Osteoblast (primary cell): ENCODE measurements around the gene CYSRT1. TPM values are rescaled to one million over a fixed set of nuclear protein-coding genes. Genes with fewer than 3 reads are reported as not detected.

Experiments
- DNase-seq: peaks from one replicate; pipeline ENCODE4 v3.0.0; 2011; ENCODE audit warnings: low spot score, mixed read lengths; ENCODE audit not compliant: insufficient read length; ENCODE audit errors: missing footprints
- H2AFZ ChIP-seq: 2 replicates; pipeline ENCODE4 v1.6.0; 2011; ENCODE audit warnings: mild to moderate bottlenecking, low read length
- H3K27ac ChIP-seq: 2 replicates; pipeline ENCODE4 v1.5.1; 2011; ENCODE audit warnings: mild to moderate bottlenecking, low read depth, low read length, moderate library complexity
- H3K27me3 ChIP-seq: 2 replicates; pipeline ENCODE4 v1.6.0; 2012; ENCODE audit warnings: mild to moderate bottlenecking, control low read depth, inconsistent platforms, low read length, moderate library complexity; ENCODE audit not compliant: insufficient read depth
- H3K36me3 ChIP-seq: 2 replicates; pipeline ENCODE4 v1.5.1; 2011; ENCODE audit warnings: mild to moderate bottlenecking, low read length, control low read depth, moderate library complexity; ENCODE audit not compliant: insufficient read depth
- H3K4me1 ChIP-seq: 2 replicates; pipeline ENCODE4 v1.5.1; 2011; ENCODE audit warnings: mild to moderate bottlenecking, low read length, control low read depth, moderate library complexity; ENCODE audit not compliant: insufficient read depth
- H3K4me2 ChIP-seq: 2 replicates; pipeline ENCODE4 v1.6.0; 2011; ENCODE audit warnings: mild to moderate bottlenecking, low read length; ENCODE audit not compliant: insufficient read depth
- H3K4me3 ChIP-seq: fragments of 200-600 bp; sonication (generic); 3 replicates; pipeline ENCODE4 v1.5.1; 2012; ENCODE audit warnings: mild to moderate bottlenecking, low read length, inconsistent platforms; ENCODE audit not compliant: insufficient read depth
- H3K79me2 ChIP-seq: 2 replicates; pipeline ENCODE4 v1.6.0; 2012; ENCODE audit warnings: mild to moderate bottlenecking, low read length, control low read depth, inconsistent platforms; ENCODE audit not compliant: insufficient read depth
- H3K9me3 ChIP-seq: 2 replicates; pipeline ENCODE4 v1.5.1; 2011; ENCODE audit warnings: low read depth, low read length, control low read depth
- H4K20me1 ChIP-seq: 2 replicates; pipeline ENCODE4 v1.6.0; 2012; ENCODE audit warnings: mild to moderate bottlenecking, low read length, control low read depth; ENCODE audit not compliant: insufficient read depth
- total RNA-seq: library from RNA; depleted of rRNA; stranded (reverse); fragments of >200 nt; gene quantifications from 2 replicates; pipeline ENCODE4 v1.2.3, GENCODE V29; 2012
- TF ChIP-seq, protein P1 (sequence below): IDR thresholded peaks from 2 replicates; pipeline ENCODE4 v1.5.1; 2011; ENCODE audit warnings: mild to moderate bottlenecking, low read depth, low read length, moderate library complexity; ENCODE audit errors: extremely low read depth

Gene CYSRT1
- total RNA-seq, 1 donor: 1.1 TPM

DNA sequence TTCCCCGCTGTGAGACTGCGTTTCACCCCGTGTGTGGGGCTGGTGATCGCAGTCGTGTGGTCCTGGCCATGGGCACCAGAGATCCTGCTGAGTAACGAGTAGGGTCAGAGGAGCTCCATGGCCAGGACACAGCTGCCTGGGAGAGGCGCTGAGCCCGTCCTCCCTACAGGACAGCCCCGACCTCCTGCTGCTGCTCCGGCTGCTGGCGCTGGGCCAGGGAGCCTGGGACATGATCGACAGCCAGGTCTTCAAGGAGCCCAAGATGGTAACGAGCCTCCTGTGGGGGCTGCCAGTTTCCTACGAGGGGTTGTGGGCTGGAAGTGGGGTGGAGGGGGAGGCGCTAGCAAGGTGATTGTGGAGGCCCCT lies 41.2 kb downstream of the CYSRT1 start:
- Histone ChIP-seq H4K20me1 (peaks cover 11% of the 10 kb centered on the region), H2AFZ (no peak overlapping the region), H3K4me2 (no peak overlapping the region), H3K36me3 (peaks cover 45% of the 10 kb centered on the region), H3K9me3 (no peaks in the 10 kb centered on the region), H3K79me2 (peaks cover 17% of the 10 kb centered on the region), H3K4me3 (no peak overlapping the region), H3K27me3 (no peaks in the 10 kb centered on the region), H3K27ac (no peak overlapping the region), H3K4me1 (peaks cover 20% of the 10 kb centered on the region)
- TF ChIP-seq, protein P1, sequence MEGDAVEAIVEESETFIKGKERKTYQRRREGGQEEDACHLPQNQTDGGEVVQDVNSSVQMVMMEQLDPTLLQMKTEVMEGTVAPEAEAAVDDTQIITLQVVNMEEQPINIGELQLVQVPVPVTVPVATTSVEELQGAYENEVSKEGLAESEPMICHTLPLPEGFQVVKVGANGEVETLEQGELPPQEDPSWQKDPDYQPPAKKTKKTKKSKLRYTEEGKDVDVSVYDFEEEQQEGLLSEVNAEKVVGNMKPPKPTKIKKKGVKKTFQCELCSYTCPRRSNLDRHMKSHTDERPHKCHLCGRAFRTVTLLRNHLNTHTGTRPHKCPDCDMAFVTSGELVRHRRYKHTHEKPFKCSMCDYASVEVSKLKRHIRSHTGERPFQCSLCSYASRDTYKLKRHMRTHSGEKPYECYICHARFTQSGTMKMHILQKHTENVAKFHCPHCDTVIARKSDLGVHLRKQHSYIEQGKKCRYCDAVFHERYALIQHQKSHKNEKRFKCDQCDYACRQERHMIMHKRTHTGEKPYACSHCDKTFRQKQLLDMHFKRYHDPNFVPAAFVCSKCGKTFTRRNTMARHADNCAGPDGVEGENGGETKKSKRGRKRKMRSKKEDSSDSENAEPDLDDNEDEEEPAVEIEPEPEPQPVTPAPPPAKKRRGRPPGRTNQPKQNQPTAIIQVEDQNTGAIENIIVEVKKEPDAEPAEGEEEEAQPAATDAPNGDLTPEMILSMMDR: no peak
- DNase-seq: no peak

DNA sequence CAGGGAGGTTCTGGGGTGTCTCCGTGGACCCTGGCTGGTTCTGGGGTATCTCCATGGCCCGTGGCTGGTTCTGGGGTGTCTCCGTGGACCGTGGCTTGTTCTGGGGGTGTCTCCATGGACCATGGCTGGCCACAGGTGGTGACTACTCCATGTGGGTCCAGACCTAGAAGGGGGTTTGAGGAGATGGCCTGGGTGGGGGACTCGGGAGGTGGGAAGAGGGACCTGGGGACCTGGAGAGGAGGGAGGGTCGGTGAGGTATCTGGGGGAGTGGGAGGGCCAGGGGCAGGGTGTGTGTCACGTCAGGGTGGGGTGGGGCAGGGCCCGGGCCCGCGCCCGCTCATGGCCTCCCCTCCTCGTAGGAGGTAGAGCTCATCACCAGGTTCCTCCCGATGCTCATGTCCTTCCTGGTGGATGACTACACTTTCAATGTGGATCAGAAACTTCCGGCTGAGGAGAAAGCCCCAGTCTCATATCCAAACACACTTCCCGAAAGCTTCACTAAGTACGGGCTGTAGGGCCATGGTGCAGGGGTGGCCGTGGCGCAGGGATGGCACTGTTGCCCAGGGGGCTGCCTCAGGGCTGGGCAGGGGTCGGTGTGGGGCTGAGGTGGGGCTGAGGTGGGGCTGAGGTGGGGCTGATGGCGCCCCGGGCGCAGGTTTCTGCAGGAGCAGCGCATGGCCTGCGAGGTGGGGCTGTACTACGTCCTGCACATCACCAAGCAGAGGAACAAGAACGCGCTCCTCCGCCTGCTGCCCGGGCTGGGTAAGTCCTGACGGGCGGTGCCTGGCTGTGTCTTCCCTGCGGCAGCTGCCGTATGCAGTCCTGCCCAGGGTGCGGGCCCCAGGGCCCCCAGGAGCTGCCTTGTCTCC lies 41.8 kb downstream of the CYSRT1 start:
- no peaks in the 10 kb centered on the region for H3K9me3 ChIP-seq
- H3K79me2 ChIP-seq: peaks cover 17% of the 10 kb centered on the region
- H3K4me1 ChIP-seq: peaks cover 20% of the 10 kb centered on the region
- peaks cover 45% of the 10 kb centered on the region for H3K36me3 ChIP-seq
- TF ChIP-seq, protein P1: no peak
- no peak overlapping the region for H3K4me2 ChIP-seq
- no peak overlapping the region for H2AFZ ChIP-seq
- peak; percentile 60 for DNase-seq
- no peak overlapping the region for H3K4me3 ChIP-seq
- H3K27me3 ChIP-seq: no peaks in the 10 kb centered on the region
- peaks cover 11% of the 10 kb centered on the region for H4K20me1 ChIP-seq
- H3K27ac ChIP-seq: no peak overlapping the region

DNA sequence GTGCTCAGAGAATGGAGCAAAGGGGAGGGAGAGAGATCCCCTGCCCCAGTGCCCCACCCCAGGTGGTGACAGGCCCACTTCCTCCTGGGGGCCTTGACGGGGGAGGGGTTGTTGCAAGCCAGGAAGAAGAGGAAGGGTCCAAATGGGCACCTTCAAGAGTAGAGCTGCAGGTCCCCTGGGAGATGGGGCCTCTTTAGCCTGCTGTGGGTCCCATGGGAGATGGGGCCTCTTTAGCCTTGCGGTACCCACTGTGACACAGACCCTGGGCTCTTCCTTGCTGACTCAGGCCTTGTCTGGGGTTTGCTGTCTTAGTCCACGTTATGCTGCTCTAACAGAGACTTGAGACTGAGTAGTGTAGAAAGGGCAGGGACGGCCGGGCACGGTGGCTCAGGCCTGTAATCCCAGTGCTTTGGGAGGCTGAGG lies 43.0 kb downstream of the CYSRT1 start:
- H3K27ac ChIP-seq: peak overlapping the region; percentile 45

More for the DNA sequence above, 43.0 kb downstream of the CYSRT1 start:
- peak; percentile 96 for DNase-seq
- Histone ChIP-seq H3K36me3 (peaks cover 53% of the 10 kb centered on the region), H3K4me3 (no peak overlapping the region), H2AFZ (no peak overlapping the region), H4K20me1 (peaks cover 11% of the 10 kb centered on the region), H3K27me3 (no peaks in the 10 kb centered on the region), H3K4me2 (no peak overlapping the region), H3K79me2 (peaks cover 17% of the 10 kb centered on the region), H3K4me1 (peaks cover 20% of the 10 kb centered on the region), H3K9me3 (no peaks in the 10 kb centered on the region)
- TF ChIP-seq, protein P1: no peak
